GM18519 (cell line): ENCODE data around the gene CNOT2.

Experiments used
- ATAC-seq: cut with Tn5 transposase; IDR thresholded peaks from one replicate; pipeline ENCODE4 v1.9.1; 2021; ENCODE audit warnings: mild to moderate bottlenecking, moderate library complexity; ENCODE audit not compliant: unreplicated experiment, low FRiP score

The CNOT2 gene

DNA sequence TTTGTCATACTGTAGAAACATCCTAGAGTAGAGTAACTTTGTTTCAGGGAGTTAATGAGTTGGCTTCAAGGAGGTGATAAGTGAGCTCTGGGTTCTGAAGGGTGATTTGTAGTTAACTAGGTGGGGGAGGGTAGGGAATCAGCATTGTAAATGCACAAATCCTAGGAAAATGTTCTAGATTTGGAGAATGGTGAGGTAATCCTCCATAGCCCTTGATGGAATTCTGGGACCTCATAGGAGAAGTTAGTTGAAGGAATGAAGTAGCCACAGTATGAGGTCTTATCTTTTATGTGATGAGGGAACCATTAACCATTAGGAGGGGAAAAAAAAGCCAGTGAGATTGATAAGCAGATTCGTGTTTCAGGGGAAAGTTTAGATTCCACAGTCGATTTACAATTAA, 8.0 kb downstream of the CNOT2 start:
- ATAC-seq: no peak

DNA sequence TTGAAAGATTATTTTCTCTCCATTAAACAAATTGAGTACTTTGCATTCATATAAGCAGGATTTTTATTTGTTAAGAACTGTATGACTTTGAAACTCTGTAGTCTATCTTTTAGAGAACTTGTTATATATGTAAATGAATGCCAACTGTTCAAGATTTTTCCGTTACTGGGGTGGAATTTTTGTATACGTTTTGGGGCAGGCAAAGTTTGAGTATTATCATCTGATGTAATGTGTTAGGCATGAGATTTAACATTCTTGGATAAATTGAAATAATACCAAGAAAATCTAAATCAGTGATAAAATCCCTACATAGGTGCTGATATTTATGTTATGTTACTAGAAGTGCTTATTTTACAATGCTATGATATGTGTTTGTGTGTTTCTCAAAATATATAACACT, 8.4 kb downstream of the CNOT2 start:
- ATAC-seq: no peak

DNA sequence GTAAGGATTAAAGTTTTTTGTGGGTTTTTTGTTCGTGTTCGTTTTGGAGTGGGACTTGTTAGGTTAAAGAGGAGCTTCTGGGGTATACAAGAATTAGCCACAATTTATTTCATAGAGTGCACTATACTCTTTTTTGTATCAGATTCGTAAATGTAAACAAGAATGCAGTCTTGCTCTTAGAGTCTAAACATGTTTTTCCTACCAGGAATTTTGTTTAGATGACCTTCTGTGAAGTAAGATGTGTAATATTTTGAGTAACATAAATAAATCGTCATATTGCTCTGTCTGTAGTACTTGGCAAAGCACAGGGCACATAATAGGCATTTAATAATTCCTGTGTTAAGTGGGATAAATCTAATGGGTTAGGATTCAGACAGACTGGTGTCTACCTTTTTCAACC, 9.6 kb downstream of the CNOT2 start:
- ATAC-seq: no peak

DNA sequence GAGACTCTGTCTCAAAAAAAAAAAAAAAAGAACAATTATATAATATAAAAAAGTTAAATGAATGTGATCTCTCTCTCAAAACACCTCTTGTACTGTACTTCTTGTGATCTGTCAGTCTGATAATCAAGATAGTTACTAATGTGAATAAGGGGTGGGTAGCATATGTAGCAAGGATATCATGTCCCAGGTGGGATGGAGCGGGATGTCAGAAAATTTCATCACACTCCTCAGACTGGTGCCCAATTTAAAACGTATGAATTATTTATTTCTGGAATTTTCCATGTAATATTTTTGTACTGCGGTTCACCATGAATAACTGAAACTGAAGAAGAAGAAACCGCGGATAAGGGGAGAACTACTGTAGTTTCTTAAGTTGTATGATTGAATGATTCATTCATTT, 11.0 kb downstream of the CNOT2 start:
- ATAC-seq: no peak

- no peak for ATAC-seq
These were observed 11.6 kb downstream of the CNOT2 start for GRCh38 chr12:70254846-70255245.

- no peak for ATAC-seq
These were observed 12.1 kb downstream of the CNOT2 start for GRCh38 chr12:70255311-70255710.

GRCh38 chr12:70258605-70259403, 15.6 kb downstream of the CNOT2 start:
- ATAC-seq: no peak

GRCh38 chr12:70260646-70261045, 17.4 kb downstream of the CNOT2 start:
- ATAC-seq: peak; percentile 53

GRCh38 chr12:70264067-70264867, 21.0 kb downstream of the CNOT2 start:
- ATAC-seq: no peak

DNA sequence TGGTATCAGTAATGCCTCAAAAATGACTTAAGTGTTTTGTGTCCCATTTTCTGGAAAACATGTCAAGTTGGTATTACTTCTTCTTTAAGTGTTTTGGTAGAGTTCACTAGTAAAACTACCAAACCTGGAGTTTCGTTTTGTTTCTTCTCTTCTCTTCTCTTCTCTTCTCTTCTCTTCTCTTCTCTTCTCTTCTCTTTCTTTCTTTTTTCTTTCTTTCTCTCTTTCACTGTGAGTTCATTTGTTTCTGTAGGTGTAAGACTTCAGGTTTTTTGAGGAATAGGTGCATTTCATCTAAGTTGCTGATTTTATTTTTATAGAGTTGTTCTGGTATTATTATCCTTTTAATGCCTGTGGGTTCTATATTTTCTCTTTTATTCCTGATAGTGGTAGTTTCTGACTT, 21.9 kb downstream of the CNOT2 start:
- ATAC-seq: no peak

DNA sequence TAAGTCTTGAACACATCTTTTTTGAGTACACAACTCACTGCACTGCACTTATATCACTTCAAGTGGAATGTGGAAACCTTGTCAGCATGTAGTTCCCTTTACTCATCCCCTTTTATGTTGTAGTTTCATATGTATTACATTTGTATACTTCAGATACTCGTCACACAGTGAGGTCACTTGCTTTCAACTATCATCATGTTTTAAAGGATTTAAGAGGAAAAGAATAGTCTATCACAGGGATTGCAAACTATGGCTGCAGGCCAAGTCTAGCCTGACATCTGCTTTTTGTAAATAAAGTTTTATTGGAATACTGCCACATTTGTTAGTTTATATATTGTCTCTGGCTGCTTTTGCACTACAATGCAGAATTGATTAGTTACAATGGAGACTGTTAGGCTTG, 24.3 kb downstream of the CNOT2 start:
- ATAC-seq: no peak

GRCh38 chr12:70268972-70269371, 25.7 kb downstream of the CNOT2 start:
- ATAC-seq: no peak

DNA sequence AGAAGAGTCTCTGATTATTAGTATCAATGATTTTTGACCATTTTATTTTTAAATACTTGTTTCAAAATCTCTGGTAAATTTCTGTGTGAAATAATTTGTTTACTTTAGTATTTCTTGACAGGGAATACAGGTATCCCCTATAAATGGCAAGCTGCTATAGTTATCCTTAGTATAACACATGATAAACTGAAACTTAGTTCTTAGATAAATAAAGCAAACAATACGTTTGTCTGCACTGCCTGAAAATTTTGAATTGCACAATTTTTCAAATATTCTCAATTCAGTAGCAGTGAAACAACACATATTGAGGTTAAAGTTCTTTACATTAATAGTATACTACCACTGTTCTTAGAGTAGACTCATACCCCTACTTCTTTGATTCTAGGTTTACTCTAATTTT, 26.9 kb downstream of the CNOT2 start:
- ATAC-seq: no peak

- no peak for ATAC-seq
These were observed 27.8 kb downstream of the CNOT2 start for GRCh38 chr12:70271025-70271424.

- no peak for ATAC-seq
These were observed 29.3 kb downstream of the CNOT2 start for GRCh38 chr12:70272510-70272909.

DNA sequence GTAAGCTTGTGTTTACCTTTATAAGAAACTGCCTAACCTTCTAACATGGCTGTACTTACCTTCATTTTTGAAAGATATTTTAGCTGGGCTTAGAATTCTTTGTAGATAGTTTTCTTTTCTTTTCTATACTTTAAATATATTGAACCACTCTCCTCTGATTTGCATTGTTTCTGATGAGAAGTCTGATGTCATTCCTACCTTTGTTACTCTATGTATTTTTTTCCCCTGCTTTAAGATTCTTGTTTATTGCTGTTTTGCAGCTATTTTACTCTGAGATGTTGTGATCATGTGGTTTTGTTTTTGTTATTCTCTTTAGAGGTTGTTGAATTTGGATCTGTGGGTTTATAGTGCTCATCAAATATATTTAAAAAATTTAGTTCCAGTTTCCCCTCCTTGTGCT, 31.8 kb downstream of the CNOT2 start:
- ATAC-seq: no peak

DNA sequence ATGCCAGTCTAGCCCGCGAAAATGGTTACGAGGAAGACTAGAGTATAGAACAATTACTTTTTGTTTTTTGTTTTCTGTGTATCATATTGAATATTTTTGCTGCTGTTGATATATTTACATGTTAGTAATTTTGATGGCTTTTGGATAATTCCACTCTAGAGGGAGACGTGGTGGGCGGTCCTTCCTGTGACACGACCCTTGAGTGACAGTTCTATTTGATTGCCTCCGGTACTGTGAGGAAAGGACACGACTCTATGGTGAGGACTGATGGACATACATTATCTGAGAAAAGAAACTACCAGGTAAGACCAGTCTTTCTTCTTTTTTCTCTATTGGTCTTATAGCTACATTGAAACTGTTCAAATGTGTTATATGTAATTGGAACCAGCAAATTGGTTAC, 34.7 kb downstream of the CNOT2 start:
- no peak for ATAC-seq

DNA sequence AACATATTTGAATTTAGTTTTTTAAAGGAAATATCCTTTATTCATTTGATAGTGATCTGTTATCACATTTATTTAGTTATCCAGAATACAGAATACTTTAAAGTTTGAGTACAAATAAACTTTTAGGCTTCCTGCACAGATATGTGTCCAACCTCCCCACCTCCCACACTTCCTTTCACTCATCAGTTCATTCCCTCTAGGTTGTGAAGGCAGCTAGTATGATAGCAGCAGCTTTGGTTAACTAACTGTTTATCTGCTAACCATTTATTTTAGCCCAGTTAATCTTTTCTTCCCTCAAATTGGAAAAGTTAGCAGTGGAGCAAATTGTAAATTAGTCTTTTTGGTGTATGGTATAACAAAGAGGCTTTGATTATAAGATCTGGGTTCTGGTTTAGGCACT, 35.7 kb downstream of the CNOT2 start:
- no peak for ATAC-seq

DNA sequence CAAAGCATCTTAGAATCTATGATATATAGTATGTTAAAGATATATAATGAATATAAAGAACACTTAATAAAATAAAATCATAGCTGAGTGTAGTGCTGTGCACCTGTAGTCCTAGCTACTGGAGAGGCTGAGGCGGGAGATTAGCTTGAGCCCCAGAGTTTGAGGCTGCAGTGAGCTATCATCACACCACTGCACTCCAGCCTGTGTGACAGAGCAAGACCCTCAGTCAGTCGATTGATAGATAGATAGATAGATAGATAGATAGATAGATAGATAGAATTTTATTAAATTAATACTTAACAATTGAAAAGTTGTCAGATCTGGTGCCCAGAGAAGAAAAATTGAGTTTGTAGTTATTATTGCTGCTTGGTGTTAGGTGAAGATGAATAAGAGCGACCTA, 40.0 kb downstream of the CNOT2 start:
- no peak for ATAC-seq

DNA sequence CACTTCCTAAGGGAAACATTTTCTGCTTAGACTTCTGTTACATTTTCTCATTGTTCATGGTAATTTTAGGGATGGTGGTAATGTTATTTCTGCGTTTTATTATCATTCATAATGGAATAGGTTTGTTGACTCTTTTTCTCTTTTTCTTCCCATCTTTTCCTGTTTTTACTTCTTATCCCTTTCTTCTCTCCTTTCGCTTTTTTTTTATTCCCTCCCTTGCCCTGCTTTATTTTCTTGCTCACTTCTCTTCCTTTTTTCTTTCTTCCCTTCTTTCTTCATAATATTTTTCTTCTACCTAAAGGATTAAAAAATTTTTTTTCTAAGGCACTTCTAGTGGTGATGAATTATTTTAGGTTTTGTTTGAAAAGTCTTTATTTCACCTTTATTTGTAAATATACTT, 45.6 kb downstream of the CNOT2 start:
- ATAC-seq: no peak

GRCh38 chr12:70290116-70290515, 46.9 kb downstream of the CNOT2 start:
- no peak for ATAC-seq
